IMR-90 (cell line): ENCODE data around the gene TBXAS1. TPM values are rescaled to one million over a fixed set of nuclear protein-coding genes. Genes with fewer than 3 reads are reported as not detected.
A peak's percentile ranks its signal among the peaks of the same experiment; 100 is the strongest.

Experiments
- ATAC-seq: fragments of 200-7000 bp; cut with Tn5 transposase; 2 replicates; pipeline ENCODE4 v1.9.1; 2020; ENCODE audit warnings: low read depth, mild to moderate bottlenecking, moderate library complexity
- BruUV-seq: library from RNA; stranded (reverse); fragments of 400-500 nt; replicated peaks from 2 replicates; lab custom pipeline; 2021; lab: Mats Ljungman, UMichigan
- CTCF ChIA-PET: fragments of 300-600 bp; formaldehyde crosslinking; extraction: SDS; loops from one replicate; lab custom pipeline; 2021; ENCODE audit warnings: antibody characterized with exemption; lab: Yijun Ruan, JAX
- POLR2A ChIA-PET: fragments of 300-600 bp; sonication (Branson Sonifier 250); formaldehyde crosslinking; loops from one replicate; lab custom pipeline; 2022; ENCODE audit warnings: antibody characterized with exemption; ENCODE audit not compliant: unreplicated experiment; lab: Charles Lee
- DNase-seq: peaks from one replicate; pipeline ENCODE4 v3.0.0; 2013
- H2AFZ ChIP-seq: replicated peaks from 2 replicates; pipeline ENCODE3; 2013; ENCODE audit warnings: low read length, mild to moderate bottlenecking; ENCODE audit not compliant: poor library complexity
- H2AK5ac ChIP-seq: 2 replicates; pipeline ENCODE4 v1.6.1; 2013; ENCODE audit warnings: low read depth, low read length, inconsistent platforms
- H2AK9ac ChIP-seq: replicated peaks from 2 replicates; pipeline ENCODE3; 2013; ENCODE audit warnings: mild to moderate bottlenecking, low read depth, low read length, moderate library complexity; ENCODE audit not compliant: poor library complexity
- H2BK120ac ChIP-seq: 2 replicates; pipeline ENCODE4 v1.6.1; 2013; ENCODE audit warnings: low read depth, low read length, inconsistent platforms
- H2BK15ac ChIP-seq: 3 replicates; pipeline ENCODE4 v1.6.1; 2013; ENCODE audit warnings: low read depth, low read length, inconsistent platforms
- H2BK20ac ChIP-seq: 2 replicates; pipeline ENCODE4 v1.6.1; 2013; ENCODE audit warnings: low read depth, mild to moderate bottlenecking, inconsistent platforms, low read length, moderate library complexity
- H2BK5ac ChIP-seq: 2 replicates; pipeline ENCODE4 v1.6.1; 2013; ENCODE audit warnings: mild to moderate bottlenecking, low read depth, low read length, inconsistent platforms; ENCODE audit not compliant: poor library complexity, severe bottlenecking
- H3K14ac ChIP-seq: replicated peaks from 2 replicates; pipeline ENCODE4 v1.6.1; 2013; ENCODE audit warnings: low read depth, low read length, inconsistent platforms
- H3K18ac ChIP-seq: 2 replicates; pipeline ENCODE4 v1.6.1; 2013; ENCODE audit warnings: low read depth, low read length, control low read depth
- H3K23ac ChIP-seq: 2 replicates; pipeline ENCODE4 v1.6.1; 2013; ENCODE audit warnings: low read depth, low read length, inconsistent platforms
- H3K27ac ChIP-seq: 2 replicates; pipeline ENCODE4 v1.5.1; 2013; ENCODE audit warnings: mild to moderate bottlenecking, control low read depth, low read length; ENCODE audit not compliant: insufficient read depth
- H3K27me3 ChIP-seq: 2 replicates; pipeline ENCODE4 v1.6.1; 2013; ENCODE audit warnings: low read length; ENCODE audit not compliant: control insufficient read depth, insufficient read depth
- H3K36me3 ChIP-seq: 2 replicates; pipeline ENCODE4 v1.6.1; 2013; ENCODE audit warnings: low read length, mixed read lengths; ENCODE audit not compliant: control insufficient read depth, insufficient read depth
- H3K4ac ChIP-seq: 2 replicates; pipeline ENCODE4 v1.6.1; 2013; ENCODE audit warnings: low read depth, low read length, inconsistent platforms
- H3K4me1 ChIP-seq: 2 replicates; pipeline ENCODE4 v1.6.1; 2013; ENCODE audit warnings: low read length, mixed read lengths; ENCODE audit not compliant: control insufficient read depth, insufficient read depth
- H3K4me2 ChIP-seq: 2 replicates; pipeline ENCODE4 v1.6.1; 2013; ENCODE audit warnings: low read depth, mild to moderate bottlenecking, control low read depth, low read length, moderate library complexity
- H3K4me3 ChIP-seq: 2 replicates; pipeline ENCODE4 v1.5.1; 2013; ENCODE audit warnings: low read depth, mild to moderate bottlenecking, control low read depth, low read length, moderate library complexity; ENCODE audit not compliant: insufficient read depth
- H3K56ac ChIP-seq: 2 replicates; pipeline ENCODE4 v1.6.1; 2013; ENCODE audit warnings: low read length, inconsistent platforms; ENCODE audit not compliant: insufficient read depth; ENCODE audit errors: extremely low read depth
- H3K79me1 ChIP-seq, 2 experiments: 2 replicates each; pipeline ENCODE4 v1.6.1; 2013; ENCODE audit warnings: low read length in 2 of 2, inconsistent platforms in 1 of 2, low read depth in 1 of 2
- H3K9ac ChIP-seq: 2 replicates; pipeline ENCODE4 v1.6.1; 2013; ENCODE audit warnings: low read depth, low read length, control low read depth
- H3K9me1 ChIP-seq: 2 replicates; pipeline ENCODE4 v1.6.1; 2013; ENCODE audit warnings: low read length, inconsistent platforms; ENCODE audit not compliant: insufficient read depth
- H3K9me3 ChIP-seq: 2 replicates; pipeline ENCODE4 v1.6.1; 2013; ENCODE audit warnings: low read length; ENCODE audit not compliant: control insufficient read depth, insufficient read depth
- H4K20me1 ChIP-seq: 2 replicates; pipeline ENCODE4 v1.6.1; 2013; ENCODE audit warnings: low read length, inconsistent platforms; ENCODE audit not compliant: insufficient read depth
- H4K5ac ChIP-seq: 2 replicates; pipeline ENCODE4 v1.6.1; 2013; ENCODE audit warnings: mild to moderate bottlenecking, low read depth, low read length, control low read depth
- H4K8ac ChIP-seq, 2 experiments: 2 replicates each; pipeline ENCODE4 v1.6.1; 2013; ENCODE audit warnings: low read depth in 2 of 2, low read length in 2 of 2, control low read depth in 1 of 2, inconsistent platforms in 1 of 2
- H4K91ac ChIP-seq: 2 replicates; pipeline ENCODE4 v1.6.1; 2013; ENCODE audit warnings: low read depth, low read length, inconsistent platforms; ENCODE audit not compliant: insufficient read depth
- BHLHE40 ChIP-seq: fragments of 150-350 bp; IDR thresholded peaks from 2 replicates; pipeline ENCODE4 v1.6.1; 2016; ENCODE audit warnings: mild to moderate bottlenecking, low read depth, low read length
- CEBPB ChIP-seq: IDR thresholded peaks from 2 replicates; pipeline ENCODE4 v1.6.1; 2012; ENCODE audit warnings: low read depth, low read length, improper control_type of control experiment
- CHD1 ChIP-seq: IDR thresholded peaks from 2 replicates; pipeline ENCODE4 v1.6.1; 2012; ENCODE audit warnings: low read depth, low read length, improper control_type of control experiment
- ELK1 ChIP-seq: fragments of 150-350 bp; IDR thresholded peaks from 2 replicates; pipeline ENCODE4 v1.6.1; 2016; ENCODE audit warnings: low read depth, mild to moderate bottlenecking, low read length, moderate library complexity, borderline replicate concordance
- FOS ChIP-seq: fragments of 150-350 bp; IDR thresholded peaks from 2 replicates; pipeline ENCODE4 v1.6.1; 2016; ENCODE audit warnings: low read depth, low read length
- MAFK ChIP-seq: IDR thresholded peaks from 2 replicates; pipeline ENCODE4 v1.6.1; 2012; ENCODE audit warnings: low read depth, low read length, improper control_type of control experiment
- MAZ ChIP-seq: IDR thresholded peaks from 2 replicates; pipeline ENCODE4 v1.6.1; 2012; ENCODE audit warnings: low read depth, mild to moderate bottlenecking, low read length, improper control_type of control experiment, moderate library complexity, borderline replicate concordance
- MXI1 ChIP-seq: IDR thresholded peaks from 2 replicates; pipeline ENCODE4 v1.6.1; 2012; ENCODE audit warnings: low read depth, mild to moderate bottlenecking, low read length, moderate library complexity, borderline replicate concordance
- NFE2L2 ChIP-seq: fragments of 150-350 bp; IDR thresholded peaks from 2 replicates; pipeline ENCODE4 v1.6.1; 2016; ENCODE audit warnings: low read depth, mild to moderate bottlenecking, low read length
- POLR2A ChIP-seq: IDR thresholded peaks from 2 replicates; pipeline ENCODE4 v1.6.1; 2012; ENCODE audit warnings: mild to moderate bottlenecking, low read depth, low read length
- RAD21 ChIP-seq: IDR thresholded peaks from 2 replicates; pipeline ENCODE4 v1.6.1; 2012; ENCODE audit warnings: low read length, improper control_type of control experiment
- RCOR1 ChIP-seq: IDR thresholded peaks from 2 replicates; pipeline ENCODE4 v1.6.1; 2012; ENCODE audit warnings: mild to moderate bottlenecking, low read length, improper control_type of control experiment; ENCODE audit not compliant: insufficient replicate concordance
- RFX5 ChIP-seq: IDR thresholded peaks from 2 replicates; pipeline ENCODE4 v1.8.0; 2012; ENCODE audit warnings: low read depth, mild to moderate bottlenecking, low read length, moderate library complexity
- SMC3 ChIP-seq: fragments of 150-350 bp; IDR thresholded peaks from 2 replicates; pipeline ENCODE4 v1.6.1; 2016; ENCODE audit warnings: low read depth, mild to moderate bottlenecking, antibody characterized with exemption, low read length, moderate library complexity
- WGBS, 2 experiments: methylation state at CpG; one replicate each; pipeline versions ENCODE4 v1.1.5 to v1.1.7; 2013; ENCODE audit warnings: missing lambda C conversion rate in 2 of 2; ENCODE audit not compliant: insufficient read length in 1 of 2; ENCODE audit errors: extremely low coverage in 2 of 2; 5-methylcytosine and 5-hydroxymethylcytosine counted together
- dilution Hi-C: fragments of 300-500 bp; cut with HindIII; formaldehyde crosslinking; loops from one replicate; pipeline ENCODE4 v1.14.3; 2018; ENCODE audit warnings: low sequenced_read_pairs; ENCODE audit not compliant: unreplicated experiment
- in situ Hi-C: fragments of 300-500 bp; cut with MboI; formaldehyde crosslinking; loops from 3 replicates; pipeline ENCODE4 v1.14.3; 2019; ENCODE audit warnings: low sequenced_read_pairs, inconsistent platforms, mixed read lengths
- intact Hi-C: fragments of 100-400 bp; cut with micrococcal nuclease; formaldehyde crosslinking; loops from 2 replicates; pipeline ENCODE4 v1.10.0; 2022
- polyA plus RNA-seq, 3 experiments: library from polyadenylated mRNA; depleted of rRNA; stranded (reverse); fragments of >200 nt; gene quantifications; 2 replicates each; pipeline ENCODE4 v1.2.3, GENCODE V29; 2012; ENCODE audit warnings: low replicate concordance in 1 of 3
- total RNA-seq: library from RNA; depleted of rRNA; stranded (reverse); fragments of >200 nt; gene quantifications from 2 replicates; pipeline ENCODE4 v1.2.3, GENCODE V29; 2012
- TF ChIP-seq, protein P1 (sequence below): fragments of 150-350 bp; IDR thresholded peaks from 2 replicates; pipeline ENCODE4 v1.6.1; 2017; ENCODE audit warnings: mild to moderate bottlenecking, antibody characterized with exemption, low read length, low read depth
- TF ChIP-seq, protein P2 (sequence below): conservative IDR thresholded peaks from 2 replicates; pipeline ENCODE4 v1.5.1; 2012; ENCODE audit warnings: mild to moderate bottlenecking, low read depth, low read length, improper control_type of control experiment

TBXAS1 gene
- total and polyA plus RNA-seq, 2 of the 4 experiments (the other 2 are of a cell fraction): 5.9 to 10.8 TPM

GRCh38 chr7:140033779-140034363 is 204.8 kb downstream of the TBXAS1 start:
- peak overlapping the region in 1 of 2 experiments; percentile 88; a peak in 1 of 4 replicates for H4K8ac ChIP-seq
- CTCF ChIA-PET: no interaction called here
- H3K27ac ChIP-seq: no peak overlapping the region
- H3K79me1 ChIP-seq: peaks cover 0 to 17% of the 10 kb centered on the region in 2 experiments; a peak in 1 of 4 replicates
- peaks cover 13% of the 10 kb centered on the region for H3K4me1 ChIP-seq
- H4K91ac ChIP-seq: peak overlapping the region; percentile 56; the same call in 1 of the 2 replicates
- peak overlapping the region; percentile 47 for H2BK120ac ChIP-seq
- H2BK15ac ChIP-seq: peak overlapping the region; percentile 91; the same call in 1 of the 3 replicates
- peaks cover 7% of the 10 kb centered on the region for H3K36me3 ChIP-seq
- H2AK9ac ChIP-seq: no peak overlapping the region
- intact Hi-C loops: no loop called here
- H3K4ac ChIP-seq: peak overlapping the region; percentile 58; the same call in 1 of the 2 replicates
- H3K18ac ChIP-seq: no peak overlapping the region
- H2AK5ac ChIP-seq: peak overlapping the region; percentile 89
- WGBS, 2 experiments: 94% methylated on average over 11 of the region's 14 CpGs; no CpG with 5 or more reads in 1 of the 2 experiments
- H3K23ac ChIP-seq: no peak overlapping the region
- no peak overlapping the region for H2BK5ac ChIP-seq
- no peak overlapping the region for H3K56ac ChIP-seq
- DNase-seq (peak; percentile 11), ATAC-seq (no peak)
- peaks cover 20% of the 10 kb centered on the region for H3K9me1 ChIP-seq
- dilution Hi-C loops: no loop called here
- no peak overlapping the region for H3K9ac ChIP-seq
- in situ Hi-C loops: no loop called here
- no peak overlapping the region for H3K4me3 ChIP-seq
- BruUV-seq: no TSS peak
- H3K14ac ChIP-seq: peak overlapping the region; percentile 69; the same call in 1 of the 2 replicates
- no peaks in the 10 kb centered on the region for H3K27me3 ChIP-seq
- H2BK20ac ChIP-seq: peak overlapping the region; percentile 53; the same call in 1 of the 2 replicates
- H3K4me2 ChIP-seq: no peak overlapping the region
- no peak overlapping the region for H4K5ac ChIP-seq
- no peak overlapping the region for H2AFZ ChIP-seq
- POLR2A ChIA-PET: no interaction called here
- H3K9me3 ChIP-seq: no peaks in the 10 kb centered on the region
- no peaks in the 10 kb centered on the region for H4K20me1 ChIP-seq
- no peak for TF ChIP-seq ELK1
- no peak for TF ChIP-seq FOS
- TF ChIP-seq RAD21: no peak
- no peak for TF ChIP-seq MXI1
- TF ChIP-seq NFE2L2: no peak
- TF ChIP-seq, protein P1, sequence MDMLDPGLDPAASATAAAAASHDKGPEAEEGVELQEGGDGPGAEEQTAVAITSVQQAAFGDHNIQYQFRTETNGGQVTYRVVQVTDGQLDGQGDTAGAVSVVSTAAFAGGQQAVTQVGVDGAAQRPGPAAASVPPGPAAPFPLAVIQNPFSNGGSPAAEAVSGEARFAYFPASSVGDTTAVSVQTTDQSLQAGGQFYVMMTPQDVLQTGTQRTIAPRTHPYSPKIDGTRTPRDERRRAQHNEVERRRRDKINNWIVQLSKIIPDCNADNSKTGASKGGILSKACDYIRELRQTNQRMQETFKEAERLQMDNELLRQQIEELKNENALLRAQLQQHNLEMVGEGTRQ: no peak
- no peak for TF ChIP-seq BHLHE40
- no peak for TF ChIP-seq MAFK
- no peak for TF ChIP-seq RCOR1
- TF ChIP-seq CEBPB: no peak
- TF ChIP-seq CHD1: no peak
- no peak for TF ChIP-seq POLR2A
- no peak for TF ChIP-seq MAZ
- TF ChIP-seq RFX5: no peak
- TF ChIP-seq, protein P2, sequence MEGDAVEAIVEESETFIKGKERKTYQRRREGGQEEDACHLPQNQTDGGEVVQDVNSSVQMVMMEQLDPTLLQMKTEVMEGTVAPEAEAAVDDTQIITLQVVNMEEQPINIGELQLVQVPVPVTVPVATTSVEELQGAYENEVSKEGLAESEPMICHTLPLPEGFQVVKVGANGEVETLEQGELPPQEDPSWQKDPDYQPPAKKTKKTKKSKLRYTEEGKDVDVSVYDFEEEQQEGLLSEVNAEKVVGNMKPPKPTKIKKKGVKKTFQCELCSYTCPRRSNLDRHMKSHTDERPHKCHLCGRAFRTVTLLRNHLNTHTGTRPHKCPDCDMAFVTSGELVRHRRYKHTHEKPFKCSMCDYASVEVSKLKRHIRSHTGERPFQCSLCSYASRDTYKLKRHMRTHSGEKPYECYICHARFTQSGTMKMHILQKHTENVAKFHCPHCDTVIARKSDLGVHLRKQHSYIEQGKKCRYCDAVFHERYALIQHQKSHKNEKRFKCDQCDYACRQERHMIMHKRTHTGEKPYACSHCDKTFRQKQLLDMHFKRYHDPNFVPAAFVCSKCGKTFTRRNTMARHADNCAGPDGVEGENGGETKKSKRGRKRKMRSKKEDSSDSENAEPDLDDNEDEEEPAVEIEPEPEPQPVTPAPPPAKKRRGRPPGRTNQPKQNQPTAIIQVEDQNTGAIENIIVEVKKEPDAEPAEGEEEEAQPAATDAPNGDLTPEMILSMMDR: no peak
- TF ChIP-seq SMC3: no peak
